Neural crest cell (in vitro differentiated cells): Measurements from ENCODE around the gene SKIC2. TPM values are rescaled to one million over a fixed set of nuclear protein-coding genes. Genes with fewer than 3 reads are reported as not detected.

Experiments used
- DNase-seq: peaks from one replicate; pipeline ENCODE4 v3.0.0; 2021; ENCODE audit warnings: low read depth, mixed read lengths, low spot score
- H3K27ac Mint-ChIP-seq: one replicate; pipeline ENCODE4 v1.8.0; 2021; ENCODE audit warnings: mild to moderate bottlenecking, mixed read lengths; ENCODE audit not compliant: unreplicated experiment
- H3K27me3 Mint-ChIP-seq: 2 replicates; pipeline ENCODE4 v1.8.0; 2021; ENCODE audit warnings: low read depth, mild to moderate bottlenecking, mixed read lengths
- H3K36me3 Mint-ChIP-seq: 2 replicates; pipeline ENCODE4 v1.8.0; 2021; ENCODE audit warnings: low read depth, mild to moderate bottlenecking, mixed read lengths
- H3K4me1 Mint-ChIP-seq: 2 replicates; pipeline ENCODE4 v1.8.0; 2021; ENCODE audit warnings: mixed read lengths
- H3K4me3 Mint-ChIP-seq: one replicate; pipeline ENCODE4 v1.8.0; 2021; ENCODE audit warnings: mild to moderate bottlenecking, mixed read lengths
- H3K9me3 Mint-ChIP-seq: 2 replicates; pipeline ENCODE4 v1.8.0; 2021; ENCODE audit warnings: mixed read lengths
- total RNA-seq: library from RNA; stranded (reverse); gene quantifications from 2 replicates; pipeline ENCODE4 v1.2.1, GENCODE V29; 2021
- TF ChIP-seq, protein P1 (sequence below): fragments of 200-600 bp; sonication (generic); conservative IDR thresholded peaks from 2 replicates; pipeline ENCODE4 v1.5.0; 2021; ENCODE audit warnings: antibody characterized with exemption, mild to moderate bottlenecking

The SKIC2 gene
- total RNA-seq, 1 donor from 2014 or later: 88.7 TPM

DNA sequence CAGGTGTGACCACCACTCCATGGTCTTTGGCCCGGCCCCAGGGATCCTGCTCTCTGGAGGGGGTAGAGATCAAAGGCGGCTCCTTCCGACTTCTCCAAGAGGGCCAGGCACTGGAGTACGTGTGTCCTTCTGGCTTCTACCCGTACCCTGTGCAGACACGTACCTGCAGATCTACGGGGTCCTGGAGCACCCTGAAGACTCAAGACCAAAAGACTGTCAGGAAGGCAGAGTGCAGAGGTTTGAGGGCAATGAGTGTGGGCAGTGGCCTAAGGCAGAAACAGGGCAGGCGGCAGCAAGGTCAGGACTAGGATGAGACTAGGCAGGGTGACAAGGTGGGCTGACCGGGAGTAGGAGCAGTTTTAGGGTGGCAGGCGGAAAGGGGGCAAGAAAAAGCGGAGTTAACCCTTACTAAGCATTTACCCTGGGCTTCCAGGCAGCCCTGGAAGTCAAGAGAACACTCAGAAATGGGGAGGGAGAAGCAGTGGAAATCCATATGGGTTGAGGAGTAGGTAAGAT, 12.5 kb upstream of the SKIC2 start:
- H3K4me3 Mint-ChIP-seq: no peak overlapping the region
- peaks cover 3% of the 10 kb centered on the region for H3K9me3 Mint-ChIP-seq
- no peaks in the 10 kb centered on the region for H3K4me1 Mint-ChIP-seq
- TF ChIP-seq, protein P1, sequence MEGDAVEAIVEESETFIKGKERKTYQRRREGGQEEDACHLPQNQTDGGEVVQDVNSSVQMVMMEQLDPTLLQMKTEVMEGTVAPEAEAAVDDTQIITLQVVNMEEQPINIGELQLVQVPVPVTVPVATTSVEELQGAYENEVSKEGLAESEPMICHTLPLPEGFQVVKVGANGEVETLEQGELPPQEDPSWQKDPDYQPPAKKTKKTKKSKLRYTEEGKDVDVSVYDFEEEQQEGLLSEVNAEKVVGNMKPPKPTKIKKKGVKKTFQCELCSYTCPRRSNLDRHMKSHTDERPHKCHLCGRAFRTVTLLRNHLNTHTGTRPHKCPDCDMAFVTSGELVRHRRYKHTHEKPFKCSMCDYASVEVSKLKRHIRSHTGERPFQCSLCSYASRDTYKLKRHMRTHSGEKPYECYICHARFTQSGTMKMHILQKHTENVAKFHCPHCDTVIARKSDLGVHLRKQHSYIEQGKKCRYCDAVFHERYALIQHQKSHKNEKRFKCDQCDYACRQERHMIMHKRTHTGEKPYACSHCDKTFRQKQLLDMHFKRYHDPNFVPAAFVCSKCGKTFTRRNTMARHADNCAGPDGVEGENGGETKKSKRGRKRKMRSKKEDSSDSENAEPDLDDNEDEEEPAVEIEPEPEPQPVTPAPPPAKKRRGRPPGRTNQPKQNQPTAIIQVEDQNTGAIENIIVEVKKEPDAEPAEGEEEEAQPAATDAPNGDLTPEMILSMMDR: no peak
- H3K27me3 Mint-ChIP-seq: peaks cover 55% of the 10 kb centered on the region
- no peak for DNase-seq
- no peak overlapping the region for H3K27ac Mint-ChIP-seq
- peaks cover 4% of the 10 kb centered on the region for H3K36me3 Mint-ChIP-seq

DNA sequence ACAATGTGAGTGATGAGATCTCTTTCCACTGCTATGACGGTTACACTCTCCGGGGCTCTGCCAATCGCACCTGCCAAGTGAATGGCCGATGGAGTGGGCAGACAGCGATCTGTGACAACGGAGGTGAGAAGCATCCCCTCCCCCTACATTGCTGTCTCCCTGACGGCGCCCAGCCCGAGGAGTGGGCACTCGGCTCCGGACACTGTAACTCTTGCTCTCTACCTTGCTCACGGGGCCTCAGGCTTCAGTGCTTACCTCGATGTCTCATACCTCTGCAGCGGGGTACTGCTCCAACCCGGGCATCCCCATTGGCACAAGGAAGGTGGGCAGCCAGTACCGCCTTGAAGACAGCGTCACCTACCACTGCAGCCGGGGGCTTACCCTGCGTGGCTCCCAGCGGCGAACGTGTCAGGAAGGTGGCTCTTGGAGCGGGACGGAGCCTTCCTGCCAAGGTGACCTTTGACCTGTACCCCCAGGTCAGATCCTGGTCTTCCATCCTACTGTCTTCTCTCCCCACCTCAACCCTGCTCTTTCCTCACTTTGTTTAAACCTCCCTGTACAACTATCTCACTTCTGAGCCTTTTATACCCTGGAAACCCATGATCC, 11.8 kb upstream of the SKIC2 start:
- no peak for DNase-seq
- no peaks in the 10 kb centered on the region for H3K4me1 Mint-ChIP-seq

DNA sequence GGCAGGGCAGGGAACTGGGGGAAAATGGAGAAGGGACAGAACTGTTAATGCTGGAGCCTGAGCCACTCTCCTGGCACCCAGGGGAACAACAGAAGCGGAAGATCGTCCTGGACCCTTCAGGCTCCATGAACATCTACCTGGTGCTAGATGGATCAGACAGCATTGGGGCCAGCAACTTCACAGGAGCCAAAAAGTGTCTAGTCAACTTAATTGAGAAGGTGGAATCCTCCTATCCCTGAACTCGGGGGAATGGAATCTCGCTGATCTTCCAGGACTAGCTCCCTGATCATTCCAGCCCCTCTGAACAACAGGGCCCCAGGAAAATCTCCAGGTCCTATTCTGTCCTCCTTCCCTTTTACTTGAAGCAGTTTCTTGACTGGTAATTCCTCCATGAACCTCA, 11.1 kb upstream of the SKIC2 start:
- Mint-ChIP-seq H3K4me1 (no peaks in the 10 kb centered on the region), H3K27me3 (peaks cover 47% of the 10 kb centered on the region), H3K9me3 (peaks cover 3% of the 10 kb centered on the region), H3K4me3 (peak overlapping the region; percentile 63), H3K27ac (no peak overlapping the region), H3K36me3 (peaks cover 7% of the 10 kb centered on the region)
- TF ChIP-seq, protein P1: no peak
- DNase-seq: no peak

More for the DNA sequence above, 11.8 kb upstream of the SKIC2 start:
- Mint-ChIP-seq H3K27me3 (peaks cover 53% of the 10 kb centered on the region), H3K36me3 (peaks cover 4% of the 10 kb centered on the region), H3K4me3 (no peak overlapping the region), H3K27ac (no peak overlapping the region), H3K9me3 (peaks cover 3% of the 10 kb centered on the region)
- TF ChIP-seq, protein P1: no peak

DNA sequence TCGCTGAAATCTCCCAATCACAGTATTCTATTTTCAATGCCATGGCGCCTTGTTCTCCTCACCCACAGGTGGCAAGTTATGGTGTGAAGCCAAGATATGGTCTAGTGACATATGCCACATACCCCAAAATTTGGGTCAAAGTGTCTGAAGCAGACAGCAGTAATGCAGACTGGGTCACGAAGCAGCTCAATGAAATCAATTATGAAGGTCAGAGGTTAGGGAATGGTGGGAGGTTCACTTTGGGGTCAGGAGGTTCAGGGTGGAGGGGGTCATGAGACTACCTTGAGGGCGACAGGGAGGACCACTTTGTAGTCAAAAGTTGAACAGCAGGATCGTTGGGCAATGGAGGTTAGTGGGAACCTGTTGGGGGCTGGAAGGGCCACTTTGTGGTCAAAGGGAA, 10.7 kb upstream of the SKIC2 start:
- Mint-ChIP-seq H3K9me3 (peaks cover 3% of the 10 kb centered on the region), H3K27me3 (peaks cover 47% of the 10 kb centered on the region), H3K4me3 (no peak overlapping the region), H3K27ac (no peak overlapping the region), H3K36me3 (peaks cover 10% of the 10 kb centered on the region), H3K4me1 (no peaks in the 10 kb centered on the region)
- no peak for DNase-seq
- TF ChIP-seq, protein P1: no peak

DNA sequence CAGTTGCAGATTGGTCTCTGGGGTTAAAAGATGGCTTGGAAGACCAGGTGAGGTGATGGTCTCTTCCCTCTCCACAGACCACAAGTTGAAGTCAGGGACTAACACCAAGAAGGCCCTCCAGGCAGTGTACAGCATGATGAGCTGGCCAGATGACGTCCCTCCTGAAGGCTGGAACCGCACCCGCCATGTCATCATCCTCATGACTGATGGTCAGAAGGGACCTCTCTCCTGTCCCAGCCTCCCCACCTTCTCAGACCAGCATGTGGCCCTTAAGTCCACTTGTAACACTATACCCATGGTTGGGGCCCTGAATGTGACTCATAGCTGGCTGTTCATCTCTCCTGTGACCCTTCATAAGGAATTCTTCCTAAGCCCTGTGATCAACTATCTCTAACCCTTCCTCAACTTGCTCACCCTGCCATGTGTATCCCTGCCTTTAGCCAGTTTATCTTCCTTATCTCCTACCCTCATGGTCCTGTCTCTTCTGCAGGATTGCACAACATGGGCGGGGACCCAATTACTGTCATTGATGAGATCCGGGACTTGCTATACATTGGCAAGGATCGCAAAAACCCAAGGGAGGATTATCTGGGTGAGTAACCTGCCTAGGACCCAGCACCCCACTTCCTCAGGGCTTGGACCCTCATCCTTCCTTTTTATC, 10.1 kb upstream of the SKIC2 start:
- Mint-ChIP-seq H3K27ac (no peak overlapping the region), H3K4me1 (no peaks in the 10 kb centered on the region)

More for the DNA sequence above, 10.1 kb upstream of the SKIC2 start:
- DNase-seq: no peak
- peaks cover 3% of the 10 kb centered on the region for H3K9me3 Mint-ChIP-seq
- TF ChIP-seq, protein P1: no peak
- peaks cover 12% of the 10 kb centered on the region for H3K36me3 Mint-ChIP-seq
- no peak overlapping the region for H3K4me3 Mint-ChIP-seq
- H3K27me3 Mint-ChIP-seq: peaks cover 44% of the 10 kb centered on the region
